Bladder microvascular endothelial cell (primary cell): ENCODE data around the gene CPHXL2. TPM values are rescaled to one million over a fixed set of nuclear protein-coding genes. Genes with fewer than 3 reads are reported as not detected.

ENCODE experiments used
- total RNA-seq: library from RNA; depleted of rRNA; stranded (reverse); fragments of >200 nt; gene quantifications from 2 replicates; pipeline ENCODE4 v1.2.3, GENCODE V29; 2014

The CPHXL2 gene
- not detected in 2 replicates for total RNA-seq

GRCh38 chr16:75676909-75677308 lies at the start of gene CPHXL2:
Gene CPHXL2, minus strand, starts transcription at chr16:75677009. Its CDS starts 10 bp downstream, at chr16:75676999.

GRCh38 chr16:75726390-75726789 lies 49.6 kb upstream of the CPHXL2 start, which contains the start of gene CPHXL:
Gene CPHXL, minus strand, starts transcription at chr16:75726490. Its CDS starts 48 bp downstream, at chr16:75726442.

GRCh38 chr16:75701361-75701760 lies 24.6 kb upstream of the CPHXL2 start, which contains the start of gene DUXB:
Gene DUXB, minus strand, starts transcription at chr16:75701461. Its CDS starts 43 bp downstream, at chr16:75701418.

GRCh38 chr16:75647492-75648264 lies 29.1 kb downstream of the CPHXL2 start, which contains the start of the genes KARS1 and TERF2IP:
Gene KARS1, minus strand, starts transcription at chr16:75647665. Its CDS starts 26 bp downstream, at chr16:75647639.
Gene TERF2IP, plus strand, starts transcription at chr16:75647773. Its CDS starts 110 bp downstream, at chr16:75647883.

GRCh38 chr16:75622761-75623605 lies 53.8 kb downstream of the CPHXL2 start, which contains the start of gene ADAT1:
Gene ADAT1, minus strand, starts transcription at chr16:75623281. Its CDS starts 2,482 bp downstream, at chr16:75620799.

Other genes with a start within 250 kb of the CPHXL2 start
- gene CFDP1, start 243.5 kb downstream of the CPHXL2 start, total RNA-seq: 62.7 and 75.5 TPM in 2 replicates
- 29.1 and 47.1 TPM in 2 replicates for gene TMEM170A, start 212.3 kb downstream of the CPHXL2 start, total RNA-seq
- gene CHST6, start 181.6 kb downstream of the CPHXL2 start, total RNA-seq: 0.16 and 3.1 TPM in 2 replicates
- 0.19 TPM in 1 of 2 replicates, not detected in the other for gene CHST5, start 140.9 kb downstream of the CPHXL2 start, total RNA-seq
- 5.7 and 20.6 TPM in 2 replicates for gene TMEM231, start 120.8 kb downstream of the CPHXL2 start, total RNA-seq
- gene GABARAPL2, start 110.6 kb downstream of the CPHXL2 start, total RNA-seq: 35.9 and 78.8 TPM in 2 replicates
- gene ADAT1, start 53.7 kb downstream of the CPHXL2 start, total RNA-seq: 49.5 and 111 TPM in 2 replicates
- 141 and 176 TPM in 2 replicates for gene KARS1, start 29.3 kb downstream of the CPHXL2 start, total RNA-seq
- gene TERF2IP, start 29.2 kb downstream of the CPHXL2 start, total RNA-seq: 38.2 and 55.0 TPM in 2 replicates
- gene DUXB, start 24.5 kb upstream of the CPHXL2 start, total RNA-seq: not detected in 2 replicates
- not detected in 2 replicates for gene CPHXL, start 49.5 kb upstream of the CPHXL2 start, total RNA-seq